Measurements from ENCODE around the gene UNC13B. TPM values are rescaled to one million over a fixed set of nuclear protein-coding genes. Genes with fewer than 3 reads are reported as not detected.

The UNC13B gene
- total RNA-seq, 1 donor from 2014 or later, result 30.5 TPM

DNA sequence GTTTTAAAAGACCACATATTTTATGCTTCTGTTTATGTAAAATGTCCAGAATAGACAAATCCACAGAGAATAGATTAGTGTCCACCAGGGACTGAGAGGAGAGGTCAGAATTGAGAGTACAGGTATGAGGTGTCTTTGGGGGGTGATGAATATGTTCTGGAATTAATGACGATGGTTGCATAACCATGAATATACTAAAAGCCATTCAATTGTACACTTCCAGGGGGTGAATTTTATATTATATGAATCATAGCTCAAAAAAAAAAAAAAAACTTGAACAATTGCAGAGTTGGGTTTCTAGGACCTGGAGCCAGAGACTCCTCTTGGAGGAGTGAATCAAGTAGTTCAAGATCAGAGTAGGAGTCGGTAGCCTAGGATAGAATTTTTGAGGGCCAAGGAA is 270.3 kb downstream of the UNC13B start:
- H4K20me1 ChIP-seq (ENCODE audit: insufficient read depth, low read length), result no peaks in the 10 kb centered on the region
- no peaks in the 10 kb centered on the region for H3K79me2 ChIP-seq (ENCODE audit: insufficient read depth, low read length)
- FAIRE-seq, result no peak
- no peak overlapping the region for H3K4me3 ChIP-seq (ENCODE audit: insufficient read depth, low read depth, low read length)
- no peaks in the 10 kb centered on the region for H3K9me3 ChIP-seq (ENCODE audit: insufficient read depth, low read depth, low read length)
- no peaks in the 10 kb centered on the region for H3K27me3 ChIP-seq (ENCODE audit: insufficient read depth, low read length)
- no peaks in the 10 kb centered on the region for H3K4me1 ChIP-seq (ENCODE audit: insufficient read depth, low read length)
- Mint-ChIP-seq H3K4me3 (ENCODE audit: unreplicated experiment) (no peak overlapping the region), H3K27me3 (ENCODE audit: low read depth, unreplicated experiment) (peaks cover 10% of the 10 kb centered on the region), H3K9me3 (ENCODE audit: unreplicated experiment) (peaks cover 4% of the 10 kb centered on the region), H3K4me1 (ENCODE audit: low read depth, unreplicated experiment) (no peaks in the 10 kb centered on the region), H3K27ac (ENCODE audit: unreplicated experiment) (no peak overlapping the region), H3K36me3 (ENCODE audit: low read depth, unreplicated experiment) (no peaks in the 10 kb centered on the region)
- no peak overlapping the region for H3K9ac ChIP-seq (ENCODE audit: low read length)
- H2AFZ ChIP-seq (ENCODE audit: low read depth, low read length), result no peak overlapping the region
- H3K36me3 ChIP-seq (ENCODE audit: insufficient read depth, low read length), result no peaks in the 10 kb centered on the region
- no peak overlapping the region for H3K27ac ChIP-seq (ENCODE audit: low read depth, low read length)
- TF ChIP-seq EZH2 (IDR thresholded peaks at IDR 0.05; ENCODE audit: insufficient read depth, low read length), result no peak
- TF ChIP-seq, protein P1, sequence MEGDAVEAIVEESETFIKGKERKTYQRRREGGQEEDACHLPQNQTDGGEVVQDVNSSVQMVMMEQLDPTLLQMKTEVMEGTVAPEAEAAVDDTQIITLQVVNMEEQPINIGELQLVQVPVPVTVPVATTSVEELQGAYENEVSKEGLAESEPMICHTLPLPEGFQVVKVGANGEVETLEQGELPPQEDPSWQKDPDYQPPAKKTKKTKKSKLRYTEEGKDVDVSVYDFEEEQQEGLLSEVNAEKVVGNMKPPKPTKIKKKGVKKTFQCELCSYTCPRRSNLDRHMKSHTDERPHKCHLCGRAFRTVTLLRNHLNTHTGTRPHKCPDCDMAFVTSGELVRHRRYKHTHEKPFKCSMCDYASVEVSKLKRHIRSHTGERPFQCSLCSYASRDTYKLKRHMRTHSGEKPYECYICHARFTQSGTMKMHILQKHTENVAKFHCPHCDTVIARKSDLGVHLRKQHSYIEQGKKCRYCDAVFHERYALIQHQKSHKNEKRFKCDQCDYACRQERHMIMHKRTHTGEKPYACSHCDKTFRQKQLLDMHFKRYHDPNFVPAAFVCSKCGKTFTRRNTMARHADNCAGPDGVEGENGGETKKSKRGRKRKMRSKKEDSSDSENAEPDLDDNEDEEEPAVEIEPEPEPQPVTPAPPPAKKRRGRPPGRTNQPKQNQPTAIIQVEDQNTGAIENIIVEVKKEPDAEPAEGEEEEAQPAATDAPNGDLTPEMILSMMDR (IDR thresholded peaks at IDR 0.05; ENCODE audit: insufficient read depth, low read depth, low read length), result no peak
- no peak overlapping the region for H3K4me2 ChIP-seq (ENCODE audit: low read length)
- no peak for DNase-seq (ENCODE audit: low read depth)

GRCh38 chr9:35436933-35437332 is 275.1 kb downstream of the UNC13B start:
- Histone ChIP-seq H3K27ac (ENCODE audit: low read depth, low read length) (no peak overlapping the region), H4K20me1 (ENCODE audit: insufficient read depth, low read length) (no peaks in the 10 kb centered on the region), H3K4me2 (ENCODE audit: low read length) (no peak overlapping the region), H3K9me3 (ENCODE audit: insufficient read depth, low read depth, low read length) (no peaks in the 10 kb centered on the region), H3K79me2 (ENCODE audit: insufficient read depth, low read length) (no peaks in the 10 kb centered on the region), H3K4me3 (ENCODE audit: insufficient read depth, low read depth, low read length) (no peak overlapping the region), H3K36me3 (ENCODE audit: insufficient read depth, low read length) (no peaks in the 10 kb centered on the region), H3K4me1 (ENCODE audit: insufficient read depth, low read length) (no peaks in the 10 kb centered on the region), H2AFZ (ENCODE audit: low read depth, low read length) (no peak overlapping the region), H3K27me3 (ENCODE audit: insufficient read depth, low read length) (no peaks in the 10 kb centered on the region), H3K9ac (ENCODE audit: low read length) (no peak overlapping the region)
- Mint-ChIP-seq H3K4me1 (ENCODE audit: low read depth, unreplicated experiment) (no peaks in the 10 kb centered on the region), H3K4me3 (ENCODE audit: unreplicated experiment) (no peak overlapping the region), H3K9me3 (ENCODE audit: unreplicated experiment) (no peaks in the 10 kb centered on the region), H3K27me3 (ENCODE audit: low read depth, unreplicated experiment) (peaks cover 20% of the 10 kb centered on the region), H3K27ac (ENCODE audit: unreplicated experiment) (no peak overlapping the region), H3K36me3 (ENCODE audit: low read depth, unreplicated experiment) (no peaks in the 10 kb centered on the region)
- no peak for TF ChIP-seq EZH2 (IDR thresholded peaks at IDR 0.05; ENCODE audit: insufficient read depth, low read length)
- TF ChIP-seq, protein P1 (IDR thresholded peaks at IDR 0.05; ENCODE audit: insufficient read depth, low read depth, low read length), result no peak
- no peak for FAIRE-seq
- DNase-seq (ENCODE audit: low read depth), result no peak

GRCh38 chr9:35446012-35446411 is 284.2 kb downstream of the UNC13B start:
- no peak for FAIRE-seq

More at GRCh38 chr9:35446012-35446411, 284.2 kb downstream of the UNC13B start:
- H3K27ac Mint-ChIP-seq (ENCODE audit: unreplicated experiment), result no peak overlapping the region
- Histone ChIP-seq H3K4me3 (ENCODE audit: insufficient read depth, low read depth, low read length) (no peak overlapping the region), H3K4me1 (ENCODE audit: insufficient read depth, low read length) (no peaks in the 10 kb centered on the region), H3K27me3 (ENCODE audit: insufficient read depth, low read length) (peaks cover 11% of the 10 kb centered on the region), H3K9ac (ENCODE audit: low read length) (no peak overlapping the region), H4K20me1 (ENCODE audit: insufficient read depth, low read length) (no peaks in the 10 kb centered on the region), H3K27ac (ENCODE audit: low read depth, low read length) (no peak overlapping the region), H3K79me2 (ENCODE audit: insufficient read depth, low read length) (no peaks in the 10 kb centered on the region), H3K4me2 (ENCODE audit: low read length) (no peak overlapping the region), H2AFZ (ENCODE audit: low read depth, low read length) (no peak overlapping the region), H3K36me3 (ENCODE audit: insufficient read depth, low read length) (no peaks in the 10 kb centered on the region), H3K9me3 (ENCODE audit: insufficient read depth, low read depth, low read length) (no peaks in the 10 kb centered on the region)
- no peaks in the 10 kb centered on the region for H3K4me1 Mint-ChIP-seq (ENCODE audit: low read depth, unreplicated experiment)
- no peaks in the 10 kb centered on the region for H3K9me3 Mint-ChIP-seq (ENCODE audit: unreplicated experiment)
- H3K4me3 Mint-ChIP-seq (ENCODE audit: unreplicated experiment), result no peak overlapping the region
- no peak for TF ChIP-seq EZH2 (IDR thresholded peaks at IDR 0.05; ENCODE audit: insufficient read depth, low read length)
- TF ChIP-seq, protein P1 (IDR thresholded peaks at IDR 0.05; ENCODE audit: insufficient read depth, low read depth, low read length), result no peak
- DNase-seq (ENCODE audit: low read depth), result no peak
- H3K36me3 Mint-ChIP-seq (ENCODE audit: low read depth, unreplicated experiment), result no peaks in the 10 kb centered on the region
- peaks cover 21% of the 10 kb centered on the region for H3K27me3 Mint-ChIP-seq (ENCODE audit: low read depth, unreplicated experiment)

Data from astrocyte (in vitro differentiated cells and primary cell).